Measurements from ENCODE around the gene CDK14. TPM values are rescaled to one million over a fixed set of nuclear protein-coding genes. Genes with fewer than 3 reads are reported as not detected.
A peak's percentile ranks its signal among the peaks of the same experiment; 100 is the strongest.

The CDK14 gene
- total RNA-seq, 8 experiments from 2014 or later: 9.9 to 50.5 (median 13.3) TPM

DNA sequence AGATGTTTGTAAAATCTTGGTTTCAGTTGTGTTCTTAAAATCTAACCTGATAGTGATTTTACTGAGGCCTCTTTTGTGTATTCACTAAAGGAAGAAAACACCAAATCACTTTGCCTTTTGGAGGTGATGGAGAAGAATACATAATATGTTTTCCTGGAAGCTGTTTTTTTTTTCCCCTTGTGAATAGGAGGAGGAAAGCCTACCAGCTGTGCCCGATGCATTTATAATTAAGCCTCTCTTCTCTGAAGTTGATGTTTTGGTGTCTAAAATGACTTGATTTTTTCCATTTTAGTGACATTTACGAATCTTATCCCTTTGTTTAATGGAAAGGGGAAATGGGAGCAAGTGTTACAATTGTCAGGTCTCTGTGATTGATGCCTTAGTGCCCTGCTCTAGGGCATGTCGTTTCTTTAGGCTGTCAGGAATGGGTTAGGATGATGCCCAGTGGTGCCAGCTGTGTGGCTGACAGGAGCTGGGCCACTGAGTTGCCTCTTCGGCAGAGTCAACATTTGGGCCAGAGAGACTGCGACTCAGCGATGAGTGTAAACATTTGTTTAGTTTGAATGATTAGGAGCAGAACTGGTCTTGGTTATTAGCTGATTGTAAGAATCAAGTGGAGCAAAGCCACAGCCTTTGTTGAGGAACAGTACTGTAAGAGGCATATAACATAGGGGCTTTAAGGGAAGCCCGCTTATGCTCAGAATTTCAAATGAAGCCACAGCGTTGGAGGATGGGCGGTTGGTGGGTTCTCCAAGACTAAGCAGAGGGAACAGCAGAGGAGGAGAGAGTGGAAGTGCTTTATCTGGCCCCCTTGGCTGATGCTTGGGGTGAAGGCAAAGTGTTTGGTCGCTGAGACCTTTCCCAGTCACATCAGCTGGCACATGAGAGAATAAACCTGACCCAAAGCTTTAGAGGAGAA is 81.6 kb downstream of the CDK14 start:
- Histone ChIP-seq H3K4me1 (replicated peaks in 1 of 2) (peaks cover 17 to 23% of the 10 kb centered on the region in 2 donors), H3K27ac (no peak overlapping the region), H3K4me3 (peak overlapping the region in 1 of 5 donors; percentile 12)
- in situ Hi-C loops (cut with MboI; ENCODE audit: low pct_unique_long_range_greater_than_20kb in 2 of 9, low sequenced_read_pairs in 9 of 9, unreplicated experiment in 9 of 9): no loop called here
- peak in 6 of 8 experiments; percentile 9 to 79 (median 70) for ATAC-seq (replicated peaks in 6 of 8)
- WGBS, 10 experiments: 15 to 65% (median 38%) methylated on average over 2 to 10 of the region's 10 CpGs

DNA sequence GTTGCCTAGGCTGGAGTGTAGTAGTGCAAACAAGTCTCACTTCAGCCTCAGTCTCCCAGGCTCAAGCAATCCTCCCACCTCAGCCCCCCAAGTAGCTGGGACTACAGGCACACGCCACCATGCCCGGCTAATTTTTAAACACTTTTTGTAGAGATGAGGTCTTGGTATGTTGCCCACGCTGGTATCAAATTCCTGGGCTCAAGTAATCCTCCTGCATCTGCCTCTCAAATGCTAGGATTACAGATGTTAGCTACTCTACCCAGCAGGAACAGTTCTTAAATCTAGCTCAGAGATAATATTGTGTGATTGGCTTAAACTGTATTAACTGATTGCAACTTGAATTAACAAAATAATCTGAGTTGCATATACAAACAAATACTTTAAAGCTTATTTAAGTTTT is 82.9 kb downstream of the CDK14 start:
- 39 to 100% (median 63%) methylated on average over 1 to 3 of the region's 3 CpGs; no CpG with 5 or more reads in 3 of the 10 experiments for WGBS, 10 experiments
- ATAC-seq (replicated peaks in 6 of 8): no peak

DNA sequence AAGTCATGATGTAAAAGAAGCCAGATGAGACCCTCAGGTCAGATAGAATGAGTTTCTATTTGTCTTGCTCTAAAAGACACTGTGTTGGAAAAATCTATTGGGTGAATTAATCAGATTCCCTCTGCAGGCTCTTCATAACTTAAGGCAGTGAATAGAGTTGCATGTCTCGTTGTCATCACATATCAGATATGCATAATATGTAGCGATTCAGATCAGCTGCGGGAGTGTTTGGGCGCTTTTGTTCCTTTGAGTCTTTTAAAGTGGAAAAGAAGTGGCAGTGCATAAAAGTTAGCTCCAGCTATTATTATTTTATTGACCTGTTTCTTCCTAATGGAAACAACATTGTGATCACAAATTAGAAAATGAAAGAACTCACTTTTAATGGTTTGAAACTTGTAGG is 84.4 kb downstream of the CDK14 start:
- WGBS, 10 experiments: 17 to 100% (median 75%) methylated on average over 1 to 4 of the region's 4 CpGs; no CpG with 5 or more reads in 2 of the 10 experiments
- Histone ChIP-seq H3K4me3 (no peak overlapping the region), H3K27ac (no peak overlapping the region), H3K4me1 (replicated peaks in 1 of 2) (peaks cover 17 to 23% of the 10 kb centered on the region in 2 donors)
- ATAC-seq (replicated peaks in 6 of 8): peak in 3 of 8 experiments; percentile 21 to 60 (median 24)
- in situ Hi-C loops (cut with MboI; ENCODE audit: low pct_unique_long_range_greater_than_20kb in 2 of 9, low sequenced_read_pairs in 9 of 9, unreplicated experiment in 9 of 9): no loop called here

More for the DNA sequence above, 82.9 kb downstream of the CDK14 start:
- no peak overlapping the region for H3K27ac ChIP-seq
- peaks cover 17 to 23% of the 10 kb centered on the region in 2 donors for H3K4me1 ChIP-seq (replicated peaks in 1 of 2)
- H3K4me3 ChIP-seq: no peak overlapping the region
- in situ Hi-C loops (cut with MboI; ENCODE audit: low pct_unique_long_range_greater_than_20kb in 2 of 9, low sequenced_read_pairs in 9 of 9, unreplicated experiment in 9 of 9): no loop called here

DNA sequence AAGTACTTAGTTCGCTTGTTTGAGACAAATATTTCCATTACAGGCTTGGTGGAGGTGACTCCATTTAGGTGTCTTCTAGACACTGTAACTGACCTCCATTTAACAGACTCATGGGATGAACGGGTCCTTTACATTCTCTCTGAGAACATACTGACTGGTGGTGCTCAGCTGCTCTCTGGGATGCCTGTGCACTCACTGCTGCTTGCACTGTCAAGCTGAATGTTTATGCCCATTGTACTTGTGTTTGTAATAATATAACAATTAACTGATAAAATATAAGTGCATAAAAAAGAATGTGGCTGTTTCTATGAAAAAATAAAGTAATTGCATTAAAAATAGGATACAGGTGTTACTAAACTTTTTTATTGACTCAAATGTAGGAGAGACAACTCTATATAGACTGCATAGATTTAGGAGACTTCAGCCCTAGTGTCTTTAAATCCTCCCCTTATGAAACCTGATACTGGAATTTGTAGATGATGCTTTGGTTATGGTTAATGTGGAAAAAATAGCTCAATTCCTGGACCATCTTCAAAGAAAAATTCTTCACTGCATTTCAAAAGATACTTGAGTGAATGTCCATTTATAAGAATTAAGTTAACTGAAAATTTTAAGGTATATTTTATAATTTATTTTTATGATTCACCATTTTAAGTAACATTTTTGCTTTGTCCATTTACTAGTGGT is 85.4 kb downstream of the CDK14 start:
- 33 to 100% (median 68%) methylated on average over 1 to 2 of the region's 2 CpGs; no CpG with 5 or more reads in 4 of the 10 experiments for WGBS, 10 experiments
- H3K27ac ChIP-seq: no peak overlapping the region
- ATAC-seq (replicated peaks in 6 of 8): peak in 1 of 8 experiments; percentile 27
- peaks cover 17 to 23% of the 10 kb centered on the region in 2 donors for H3K4me1 ChIP-seq (replicated peaks in 1 of 2)
- no peak overlapping the region for H3K4me3 ChIP-seq
- in situ Hi-C loops (cut with MboI; ENCODE audit: low pct_unique_long_range_greater_than_20kb in 2 of 9, low sequenced_read_pairs in 9 of 9, unreplicated experiment in 9 of 9): no loop called here

DNA sequence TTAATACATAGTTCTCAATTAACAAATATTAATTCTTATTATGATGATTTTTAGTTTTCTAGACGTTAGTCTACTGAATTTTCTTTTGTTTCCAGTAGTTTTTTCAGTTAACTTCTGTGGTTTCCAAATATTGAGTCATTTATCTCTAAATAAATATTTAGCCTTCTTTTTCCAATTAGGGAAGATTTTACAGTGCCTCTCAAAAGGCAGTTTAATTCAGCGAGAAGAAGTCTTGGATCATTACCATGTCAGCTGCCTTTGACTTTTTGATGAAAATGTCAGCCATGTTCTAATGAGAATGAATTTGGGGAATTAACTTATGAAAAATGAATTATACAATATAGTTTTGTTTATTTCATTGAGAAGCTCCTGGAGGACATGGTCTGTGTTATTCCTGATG is 90.0 kb downstream of the CDK14 start:
- peaks cover 1 to 2% of the 10 kb centered on the region in 2 donors for H3K4me1 ChIP-seq (replicated peaks in 1 of 2)
- no peak overlapping the region for H3K4me3 ChIP-seq
- 17 to 100% (median 81%) methylated on average over 1 to 2 of the region's 2 CpGs; no CpG with 5 or more reads in 1 of the 10 experiments for WGBS, 10 experiments
- no peak overlapping the region for H3K27ac ChIP-seq
- no peak for ATAC-seq (replicated peaks in 6 of 8)
- in situ Hi-C loops (cut with MboI; ENCODE audit: low pct_unique_long_range_greater_than_20kb in 2 of 9, low sequenced_read_pairs in 9 of 9, unreplicated experiment in 9 of 9): no loop called here

DNA sequence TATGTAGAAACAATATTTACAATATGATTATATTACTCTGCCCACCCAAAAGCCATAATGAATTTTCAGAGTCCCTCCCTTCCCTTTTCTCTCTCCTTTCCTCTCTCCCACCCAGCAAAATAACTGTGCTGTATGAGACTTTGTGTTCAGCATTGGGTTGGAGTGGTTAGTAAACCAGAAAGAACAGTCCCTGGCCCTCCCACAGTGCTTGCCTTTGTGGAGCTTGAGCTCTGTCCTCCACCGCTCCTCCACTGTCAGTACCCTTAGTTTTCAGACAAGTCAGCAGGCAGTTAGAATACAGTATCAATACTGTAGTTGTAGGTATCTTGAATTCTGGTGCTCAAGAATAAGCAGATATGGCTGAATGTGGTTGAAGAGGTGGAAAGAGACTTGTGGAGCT is 92.7 kb downstream of the CDK14 start:
- no peak overlapping the region for H3K4me3 ChIP-seq
- peak in 4 of 8 experiments; percentile 47 to 82 (median 65) for ATAC-seq (replicated peaks in 6 of 8)
- no peak overlapping the region for H3K27ac ChIP-seq
- no peaks in the 10 kb centered on the region for H3K4me1 ChIP-seq (replicated peaks in 1 of 2)
- WGBS, 10 experiments: 40 to 100% (median 80%) methylated on average over 1 of the region's 1 CpG; no CpG with 5 or more reads in 5 of the 10 experiments
- in situ Hi-C loops (cut with MboI; ENCODE audit: low pct_unique_long_range_greater_than_20kb in 2 of 9, low sequenced_read_pairs in 9 of 9, unreplicated experiment in 9 of 9): no loop called here

DNA sequence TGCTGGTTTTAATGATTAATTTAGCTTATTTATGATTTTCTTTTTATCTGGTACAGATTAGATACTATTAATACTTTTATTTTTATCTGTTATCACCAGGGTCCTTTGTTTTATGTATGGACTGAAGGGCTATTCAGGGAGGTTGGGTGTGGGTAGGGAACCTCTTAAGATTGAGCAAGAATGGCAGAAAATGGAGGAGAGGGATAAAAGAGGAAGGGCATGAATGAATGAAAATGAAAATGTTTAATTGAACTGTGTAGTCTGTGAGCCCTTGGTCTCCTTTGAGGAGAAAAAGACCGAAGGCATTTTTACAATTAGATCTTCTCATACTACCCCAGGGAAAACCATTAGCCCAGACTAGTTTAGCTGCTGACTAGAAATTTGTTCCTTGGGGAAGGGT is 93.1 kb downstream of the CDK14 start:
- 33 to 100% (median 100%) methylated on average over 1 of the region's 1 CpG; no CpG with 5 or more reads in 3 of the 10 experiments for WGBS, 10 experiments
- no peak overlapping the region for H3K4me3 ChIP-seq
- in situ Hi-C loops (cut with MboI; ENCODE audit: low pct_unique_long_range_greater_than_20kb in 2 of 9, low sequenced_read_pairs in 9 of 9, unreplicated experiment in 9 of 9): no loop called here
- peak in 2 of 8 experiments; percentile 10 to 25 for ATAC-seq (replicated peaks in 6 of 8)
- H3K4me1 ChIP-seq (replicated peaks in 1 of 2): no peaks in the 10 kb centered on the region
- no peak overlapping the region for H3K27ac ChIP-seq

DNA sequence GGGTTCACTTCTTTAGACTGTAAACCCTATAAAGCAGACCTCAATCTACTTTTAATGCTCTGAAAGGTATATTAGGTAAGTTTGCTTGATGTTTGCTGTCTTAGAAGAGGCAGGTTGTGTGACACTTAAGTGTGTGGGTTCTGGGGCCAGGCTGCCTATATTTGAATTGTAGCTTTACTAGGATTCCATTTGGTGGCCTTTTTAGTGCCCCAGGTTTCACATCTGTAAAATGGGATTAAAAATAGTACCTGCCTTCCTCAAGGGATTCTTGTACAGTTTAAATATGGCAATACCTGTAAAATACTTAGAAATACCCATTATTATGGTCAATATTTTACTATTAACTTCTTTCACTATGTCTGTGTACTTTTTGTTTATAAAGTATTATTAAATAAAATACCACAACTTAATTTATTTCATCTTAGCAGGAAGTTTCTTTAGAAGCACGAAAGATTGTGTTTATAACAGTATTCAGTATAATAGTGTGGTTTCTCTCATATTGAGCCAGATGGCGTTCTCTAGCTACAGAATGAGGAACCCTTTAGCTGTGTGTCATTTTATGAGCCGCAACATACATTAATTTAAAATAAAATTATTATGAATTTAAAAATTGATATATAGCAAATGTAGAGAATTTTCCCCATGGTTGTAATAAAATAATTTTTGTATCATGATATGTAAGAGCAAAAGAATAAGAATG is 94.2 kb downstream of the CDK14 start:
- Histone ChIP-seq H3K27ac (no peak overlapping the region), H3K4me1 (replicated peaks in 1 of 2) (no peaks in the 10 kb centered on the region), H3K4me3 (no peak overlapping the region)
- WGBS, 10 experiments: 71 to 100% (median 95%) methylated on average over 1 to 3 of the region's 3 CpGs
- in situ Hi-C loops (cut with MboI; ENCODE audit: low pct_unique_long_range_greater_than_20kb in 2 of 9, low sequenced_read_pairs in 9 of 9, unreplicated experiment in 9 of 9): no loop called here
- no peak for ATAC-seq (replicated peaks in 6 of 8)

DNA sequence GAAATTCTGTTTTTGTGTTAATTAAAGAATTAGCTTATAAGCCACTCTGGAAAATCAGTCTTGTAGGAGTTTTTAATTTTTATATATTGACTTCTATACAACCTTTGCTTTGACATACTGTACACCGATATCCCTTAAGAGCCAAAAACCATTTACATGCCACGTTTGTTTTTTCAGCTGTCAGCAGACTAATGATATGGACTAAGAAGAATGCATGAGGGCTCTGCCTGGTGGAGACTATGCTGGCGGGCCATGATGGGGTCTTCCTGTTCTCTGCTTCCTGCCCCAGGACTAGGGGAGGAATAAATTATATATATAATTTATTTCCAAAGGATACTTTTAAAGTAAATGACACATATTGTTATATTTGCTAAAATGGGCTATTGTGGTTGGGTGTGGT is 96.3 kb downstream of the CDK14 start:
- ATAC-seq (replicated peaks in 6 of 8): peak in 2 of 8 experiments; percentile 41 to 62
- Histone ChIP-seq H3K4me3 (no peak overlapping the region), H3K4me1 (replicated peaks in 1 of 2) (no peaks in the 10 kb centered on the region), H3K27ac (no peak overlapping the region)
- WGBS, 10 experiments: 14 to 100% (median 72%) methylated on average over 1 to 3 of the region's 3 CpGs
- in situ Hi-C loops (cut with MboI; ENCODE audit: low pct_unique_long_range_greater_than_20kb in 2 of 9, low sequenced_read_pairs in 9 of 9, unreplicated experiment in 9 of 9): no loop called here

DNA sequence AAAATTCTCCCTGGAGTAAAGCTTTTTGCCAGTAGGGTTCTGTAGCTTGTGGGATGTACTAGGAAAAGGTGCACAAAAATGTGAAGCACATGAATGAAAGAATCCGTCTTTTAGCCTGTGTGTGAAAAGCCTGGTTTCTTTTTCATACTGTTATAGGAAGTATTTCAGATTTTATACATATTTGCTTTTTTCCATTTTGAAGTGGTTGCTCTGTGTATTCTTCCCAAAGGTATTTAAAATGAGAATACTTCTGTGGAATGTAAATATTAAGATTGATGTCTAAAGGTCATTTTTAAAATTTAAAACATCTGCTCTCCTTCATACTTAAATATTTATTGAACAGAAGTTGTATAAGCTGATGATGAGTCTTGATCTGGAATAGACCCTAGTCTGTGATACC is 96.8 kb downstream of the CDK14 start:
- Histone ChIP-seq H3K4me1 (replicated peaks in 1 of 2) (no peaks in the 10 kb centered on the region), H3K4me3 (no peak overlapping the region), H3K27ac (no peak overlapping the region)
- peak in 1 of 8 experiments; percentile 29 for ATAC-seq (replicated peaks in 6 of 8)
- WGBS, 10 experiments: 27 to 100% (median 91%) methylated on average over 1 of the region's 1 CpG; no CpG with 5 or more reads in 3 of the 10 experiments
- in situ Hi-C loops (cut with MboI; ENCODE audit: low pct_unique_long_range_greater_than_20kb in 2 of 9, low sequenced_read_pairs in 9 of 9, unreplicated experiment in 9 of 9): no loop called here

DNA sequence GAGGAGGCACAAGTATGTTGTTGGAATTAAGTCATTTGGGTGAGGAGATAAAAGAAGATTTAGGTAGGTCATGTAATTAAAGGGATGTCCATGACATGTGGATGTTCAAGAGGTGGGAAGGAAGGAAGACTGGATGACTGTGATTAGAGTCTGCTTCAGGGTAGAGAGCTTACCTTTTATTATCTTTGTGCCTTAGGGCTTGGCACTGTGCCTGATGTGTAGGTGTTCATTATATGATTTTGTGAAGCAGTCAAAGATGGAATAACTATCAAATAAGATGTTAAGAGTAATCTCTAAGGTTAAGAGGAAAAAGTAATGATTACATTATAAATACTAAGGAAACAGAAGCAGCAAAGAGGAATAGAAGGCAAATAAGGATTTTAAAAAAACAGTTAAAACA is 97.8 kb downstream of the CDK14 start:
- H3K4me3 ChIP-seq: no peak overlapping the region
- in situ Hi-C loops (cut with MboI; ENCODE audit: low pct_unique_long_range_greater_than_20kb in 2 of 9, low sequenced_read_pairs in 9 of 9, unreplicated experiment in 9 of 9): no loop called here
- no peak for ATAC-seq (replicated peaks in 6 of 8)
- no peak overlapping the region for H3K27ac ChIP-seq
- no peaks in the 10 kb centered on the region for H3K4me1 ChIP-seq (replicated peaks in 1 of 2)

DNA sequence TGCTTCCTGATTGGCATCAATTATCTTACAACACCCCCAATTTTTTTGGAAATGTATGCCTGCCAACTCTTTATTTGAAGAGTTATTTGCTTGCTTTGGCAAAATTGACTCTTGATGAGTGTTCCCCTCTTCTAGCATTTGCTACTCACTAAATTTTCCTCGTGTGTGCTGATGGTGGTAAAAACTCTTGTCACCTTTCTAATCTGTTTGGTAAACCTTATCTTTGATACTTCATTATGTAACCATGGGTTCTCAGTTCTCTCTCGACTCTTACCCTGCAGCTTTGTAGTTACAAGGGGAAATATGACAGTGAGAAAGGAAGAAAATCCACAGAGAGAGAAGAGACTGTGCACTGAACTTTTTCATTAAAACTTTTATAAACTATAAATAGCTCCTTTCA is 102.5 kb downstream of the CDK14 start:
- Histone ChIP-seq H3K27ac (no peak overlapping the region), H3K4me1 (replicated peaks in 1 of 2) (no peaks in the 10 kb centered on the region), H3K4me3 (no peak overlapping the region)
- WGBS, 10 experiments: 27 to 83% (median 58%) methylated on average over 1 to 2 of the region's 2 CpGs; no CpG with 5 or more reads in 1 of the 10 experiments
- no peak for ATAC-seq (replicated peaks in 6 of 8)
- in situ Hi-C loops (cut with MboI; ENCODE audit: low pct_unique_long_range_greater_than_20kb in 2 of 9, low sequenced_read_pairs in 9 of 9, unreplicated experiment in 9 of 9): no loop called here

DNA sequence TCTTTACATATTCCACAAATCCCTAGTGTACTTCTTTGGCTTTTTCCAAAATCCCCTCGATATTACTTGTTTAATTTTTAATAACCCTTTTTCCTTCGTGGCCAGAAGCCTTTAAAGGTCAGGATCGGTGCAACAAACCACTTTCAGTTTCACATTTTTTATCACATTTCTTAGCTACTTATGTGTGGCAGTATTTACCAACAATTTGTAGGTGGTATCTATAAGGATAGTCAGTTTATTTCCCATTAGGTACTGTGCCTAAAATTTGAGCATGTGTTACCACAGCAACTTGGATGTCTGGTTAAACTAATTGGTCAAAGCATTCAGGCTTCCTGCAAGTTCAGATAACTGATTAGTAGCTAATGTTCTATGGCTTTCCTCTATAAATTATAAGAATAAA is 104.9 kb downstream of the CDK14 start:
- Histone ChIP-seq H3K4me3 (no peak overlapping the region), H3K27ac (no peak overlapping the region), H3K4me1 (replicated peaks in 1 of 2) (no peaks in the 10 kb centered on the region)
- WGBS, 10 experiments: 0 to 100% (median 89%) methylated on average over 2 to 3 of the region's 3 CpGs
- in situ Hi-C loops (cut with MboI; ENCODE audit: low pct_unique_long_range_greater_than_20kb in 2 of 9, low sequenced_read_pairs in 9 of 9, unreplicated experiment in 9 of 9): loop anchor here in 1 of 9 experiments (25.0 kb wide), 1 partner anchor 336 kb away; no protein-coding TSS in a partner anchor
- ATAC-seq (replicated peaks in 6 of 8): peak in 1 of 8 experiments; percentile 14

All from motor neuron (in vitro differentiated cells).